Eye (tissue), 1 donor: ENCODE measurements around the gene DDTL.
"Not testable (repeated sequence)": the region's sequence is repeated elsewhere in the genome, so short reads cannot be mapped to it uniquely, and the experiment has no call there.

Experiments
- DNase-seq: peaks from one replicate; pipeline ENCODE4 v3.0.0-alpha.2; 2015

Gene DDTL

GRCh38 chr22:23970816-23971486 is 4.3 kb downstream of the DDTL start:
- DNase-seq, result no peak

GRCh38 chr22:23971927-23972326 is 5.2 kb downstream of the DDTL start:
- not testable (repeated sequence) for DNase-seq

GRCh38 chr22:23974345-23974744 is 7.7 kb downstream of the DDTL start, which contains the start of gene DDT:
DDT (minus strand) TSS chr22:23974441; CDS start chr22:23974414, 27 bp downstream.
- not testable (repeated sequence) for DNase-seq

- DNase-seq, result not testable (repeated sequence)
Observed at GRCh38 chr22:23974836-23975352, 8.2 kb downstream of the DDTL start.

- DNase-seq, result not testable (repeated sequence)
Observed at GRCh38 chr22:23977304-23977703, 10.6 kb downstream of the DDTL start.

GRCh38 chr22:23979557-23980240 is 13.0 kb downstream of the DDTL start, which contains the start of gene GSTT2:
GSTT2 (plus strand) TSS chr22:23980134.
- not testable (repeated sequence) for DNase-seq

GRCh38 chr22:23980567-23980966 is 13.9 kb downstream of the DDTL start:
- DNase-seq, result not testable (repeated sequence)

- DNase-seq, result peak; percentile 70
Observed at GRCh38 chr22:23984430-23984829, 17.7 kb downstream of the DDTL start.

GRCh38 chr22:23986089-23986488 is 19.4 kb downstream of the DDTL start:
- DNase-seq, result not testable (repeated sequence)

GRCh38 chr22:23986538-23987178 is 20.0 kb downstream of the DDTL start:
- DNase-seq, result not testable (repeated sequence)

GRCh38 chr22:23989583-23990244 is 23.0 kb downstream of the DDTL start:
- not testable (repeated sequence) for DNase-seq

GRCh38 chr22:23993080-23993479 is 26.4 kb downstream of the DDTL start:
- DNase-seq, result not testable (repeated sequence)

- not testable (repeated sequence) for DNase-seq
Observed at GRCh38 chr22:23993581-23994177, 27.0 kb downstream of the DDTL start.

- DNase-seq, result no peak
Observed at GRCh38 chr22:23997092-23997491, 30.4 kb downstream of the DDTL start.

GRCh38 chr22:23999779-24000178 is 33.1 kb downstream of the DDTL start:
- DNase-seq, result not testable (repeated sequence)

GRCh38 chr22:24001314-24001713 is 34.6 kb downstream of the DDTL start:
- no peak for DNase-seq

GRCh38 chr22:24002272-24002671 is 35.6 kb downstream of the DDTL start:
- no peak for DNase-seq

GRCh38 chr22:24002851-24003250 is 36.2 kb downstream of the DDTL start:
- DNase-seq, result no peak

- DNase-seq, result no peak
Observed at GRCh38 chr22:24003887-24004286, 37.2 kb downstream of the DDTL start.

- no peak for DNase-seq
Observed at GRCh38 chr22:24005201-24005600, 38.5 kb downstream of the DDTL start, which contains the start of gene GSTT4. GSTT4 (minus strand) TSS chr22:24005453; CDS start chr22:24005356, 97 bp downstream.

GRCh38 chr22:24006207-24006913 is 39.7 kb downstream of the DDTL start:
- DNase-seq, result no peak

- no peak for DNase-seq
Observed at GRCh38 chr22:24006914-24007214, 40.2 kb downstream of the DDTL start.
